Keratinocyte (primary cell): Measurements from ENCODE around the gene PITPNM3. TPM values are rescaled to one million over a fixed set of nuclear protein-coding genes. Genes with fewer than 3 reads are reported as not detected.

ENCODE experiments used
- DNase-seq: peaks from one replicate; pipeline ENCODE4 v3.0.0-alpha.2; 2011; ENCODE audit warnings: low read depth, missing footprints, low spot score
- FAIRE-seq: peaks from 2 replicates; lab custom pipeline; 2011; peaks lifted over from hg19 to GRCh38; lab: Jason Lieb, UNC
- H2AFZ ChIP-seq: 2 replicates; pipeline ENCODE4 v1.6.0; 2012; ENCODE audit warnings: low read length, control low read depth, inconsistent platforms; ENCODE audit not compliant: control insufficient read depth
- H3K27ac ChIP-seq: 2 replicates; pipeline ENCODE4 v1.5.1; 2011; ENCODE audit warnings: low read length; ENCODE audit not compliant: control insufficient read depth, insufficient read depth
- H3K27me3 ChIP-seq: 3 replicates; pipeline ENCODE4 v1.6.0; 2011; ENCODE audit warnings: low read length; ENCODE audit not compliant: control insufficient read depth, insufficient read depth; ENCODE audit errors: extremely low read depth
- H3K36me3 ChIP-seq, 2 experiments: 2 replicates in 1 of 2; 3 replicates in 1 of 2; pipeline ENCODE4 v1.5.1; 2011; ENCODE audit warnings: low read length in 2 of 2, mild to moderate bottlenecking in 1 of 2; ENCODE audit not compliant: control insufficient read depth in 2 of 2, insufficient read depth in 2 of 2; ENCODE audit errors: extremely low read depth in 1 of 2
- H3K4me1 ChIP-seq: 3 replicates; pipeline ENCODE4 v1.5.1; 2011; ENCODE audit warnings: low read length; ENCODE audit not compliant: control insufficient read depth, insufficient read depth; ENCODE audit errors: extremely low read depth
- H3K4me2 ChIP-seq: 3 replicates; pipeline ENCODE4 v1.6.0; 2011; ENCODE audit warnings: low read depth, low read length; ENCODE audit not compliant: control insufficient read depth, insufficient read depth; ENCODE audit errors: extremely low read depth
- H3K4me3 ChIP-seq, 3 experiments: fragments of 200-600 bp in 1 of 3; sonication (generic) in 1 of 3; 2 replicates in 2 of 3; 3 replicates in 1 of 3; pipeline ENCODE4 v1.5.1; 2011 to 2016; ENCODE audit warnings: low read length in 3 of 3, mild to moderate bottlenecking in 3 of 3, control low read depth in 2 of 3, inconsistent platforms in 1 of 3, low read depth in 1 of 3, mixed read lengths in 1 of 3, mixed run types in 1 of 3, moderate library complexity in 1 of 3; ENCODE audit not compliant: control insufficient read depth in 2 of 3, insufficient read depth in 2 of 3; ENCODE audit errors: extremely low read depth in 1 of 3
- H3K79me2 ChIP-seq: 2 replicates; pipeline ENCODE4 v1.6.0; 2012; ENCODE audit warnings: low read length; ENCODE audit not compliant: control insufficient read depth, insufficient read depth
- H3K9ac ChIP-seq: 3 replicates; pipeline ENCODE4 v1.6.0; 2011; ENCODE audit warnings: low read length; ENCODE audit not compliant: control insufficient read depth, insufficient read depth; ENCODE audit errors: extremely low read depth
- H3K9me1 ChIP-seq: 3 replicates; pipeline ENCODE4 v1.6.0; 2011; ENCODE audit warnings: low read length; ENCODE audit not compliant: control insufficient read depth, insufficient read depth; ENCODE audit errors: extremely low read depth
- H3K9me3 ChIP-seq: 2 replicates; pipeline ENCODE4 v1.5.1; 2012; ENCODE audit warnings: low read depth, low read length; ENCODE audit not compliant: control insufficient read depth
- H4K20me1 ChIP-seq: 3 replicates; pipeline ENCODE4 v1.6.0; 2011; ENCODE audit warnings: low read length; ENCODE audit not compliant: control insufficient read depth, insufficient read depth; ENCODE audit errors: extremely low read depth
- CTCF ChIP-seq, 3 experiments: IDR thresholded peaks in 1 of 3; conservative IDR thresholded peaks in 1 of 3; optimal IDR thresholded peaks in 1 of 3; 2 replicates in 2 of 3; 3 replicates in 1 of 3; pipeline versions ENCODE3 to v1.5.1; 2011; ENCODE audit warnings: low read length in 3 of 3, mild to moderate bottlenecking in 3 of 3, moderate library complexity in 2 of 3, control low read depth in 1 of 3, inconsistent platforms in 1 of 3; ENCODE audit not compliant: insufficient read depth in 2 of 3; ENCODE audit errors: extremely low read depth in 1 of 3
- EZH2 ChIP-seq: IDR thresholded peaks from one replicate; pipeline ENCODE4 v1.6.1; 2012; ENCODE audit warnings: inconsistent platforms, mild to moderate bottlenecking, low read length, moderate library complexity
- dilution Hi-C: fragments of 300-500 bp; cut with MboI; formaldehyde crosslinking; loops from one replicate; pipeline ENCODE4 v1.7.0; 2020; ENCODE audit warnings: low sequenced_read_pairs; ENCODE audit not compliant: extremely low pct_ligation_motif_present
- polyA plus RNA-seq, 5 experiments: library from polyadenylated mRNA; depleted of rRNA in 3 of 5; stranded (reverse) in 3 of 5; stranded (forward) in 1 of 5; unstranded in 1 of 5; fragments of >200 nt; gene quantifications; 1 replicate in 1 of 5; 2 replicates in 3 of 5; 3 replicates in 1 of 5; pipeline versions ENCODE4 v1.2.1 to v1.2.3, GENCODE V29; 2011 to 2012; ENCODE audit warnings: missing spikeins in 2 of 5, low read depth in 1 of 5, low replicate concordance in 1 of 5

Gene PITPNM3
- polyA plus RNA-seq, 1 donor (not counting 4 experiments of a cell fraction or from before 2014, with no cell fraction given) = 7.7 TPM

- dilution Hi-C loops = no loop called here
- no peaks in the 10 kb centered on the region for H3K9me3 ChIP-seq
- no peak overlapping the region for H3K9ac ChIP-seq
- no peaks in the 10 kb centered on the region for H4K20me1 ChIP-seq
- no peaks in the 10 kb centered on the region for H3K9me1 ChIP-seq
- H3K27me3 ChIP-seq = no peaks in the 10 kb centered on the region
- H3K27ac ChIP-seq = no peak overlapping the region
- FAIRE-seq = no peak
- H3K79me2 ChIP-seq = no peaks in the 10 kb centered on the region
- DNase-seq = no peak
- H3K4me1 ChIP-seq = no peaks in the 10 kb centered on the region
- no peak for TF ChIP-seq EZH2
- no peak for TF ChIP-seq CTCF (optimal IDR thresholded peaks at IDR 0.05 in 1 of 3, IDR thresholded peaks at IDR 0.05 in 1 of 3, conservative IDR thresholded peaks at IDR 0.05 in 1 of 3; ENCODE audit: extremely low read depth in 1 of 3, insufficient read depth in 2 of 3, low read length in 3 of 3)
- no peak overlapping the region for H3K4me3 ChIP-seq
- no peak overlapping the region for H2AFZ ChIP-seq
- H3K36me3 ChIP-seq = no peaks in the 10 kb centered on the region
- no peak overlapping the region for H3K4me2 ChIP-seq
These were observed 39.3 kb downstream of the PITPNM3 start for GRCh38 chr17:6517062-6517461.

- no peak for TF ChIP-seq EZH2
These were observed 42.0 kb downstream of the PITPNM3 start for GRCh38 chr17:6514371-6514770.

GRCh38 chr17:6512552-6512951, 43.8 kb downstream of the PITPNM3 start:
- no peak overlapping the region for H3K4me3 ChIP-seq
- FAIRE-seq = no peak
- H3K79me2 ChIP-seq = no peaks in the 10 kb centered on the region
- no peaks in the 10 kb centered on the region for H3K9me3 ChIP-seq
- no peaks in the 10 kb centered on the region for H3K27me3 ChIP-seq
- H2AFZ ChIP-seq = no peak overlapping the region
- no peak overlapping the region for H3K4me2 ChIP-seq
- no peaks in the 10 kb centered on the region for H4K20me1 ChIP-seq
- TF ChIP-seq EZH2 = no peak
- no peak for TF ChIP-seq CTCF (optimal IDR thresholded peaks at IDR 0.05 in 1 of 3, IDR thresholded peaks at IDR 0.05 in 1 of 3, conservative IDR thresholded peaks at IDR 0.05 in 1 of 3; ENCODE audit: extremely low read depth in 1 of 3, insufficient read depth in 2 of 3, low read length in 3 of 3)
- H3K36me3 ChIP-seq = no peaks in the 10 kb centered on the region
- DNase-seq = no peak
- H3K9me1 ChIP-seq = peaks cover 2% of the 10 kb centered on the region
- dilution Hi-C loops = no loop called here
- H3K4me1 ChIP-seq = peaks cover 22% of the 10 kb centered on the region
- H3K27ac ChIP-seq = no peak overlapping the region
- H3K9ac ChIP-seq = no peak overlapping the region

More at GRCh38 chr17:6514371-6514770, 42.0 kb downstream of the PITPNM3 start:
- Histone ChIP-seq H2AFZ (no peak overlapping the region), H3K9me1 (no peaks in the 10 kb centered on the region), H4K20me1 (no peaks in the 10 kb centered on the region), H3K27me3 (no peaks in the 10 kb centered on the region), H3K4me2 (no peak overlapping the region), H3K9me3 (no peaks in the 10 kb centered on the region), H3K27ac (no peak overlapping the region), H3K79me2 (no peaks in the 10 kb centered on the region), H3K36me3 (no peaks in the 10 kb centered on the region), H3K4me1 (peaks cover 3% of the 10 kb centered on the region), H3K4me3 (no peak overlapping the region), H3K9ac (no peak overlapping the region)
- FAIRE-seq (no peak), DNase-seq (no peak)
- dilution Hi-C loops = no loop called here
